MCF 10A (cell line): ENCODE data around the gene IGDCC3. TPM values are rescaled to one million over a fixed set of nuclear protein-coding genes. Genes with fewer than 3 reads are reported as not detected.

Experiments used
- BruUV-seq: library from RNA; stranded (reverse); fragments of 400-500 nt; replicated peaks from 2 replicates; lab custom pipeline; 2021; lab: Mats Ljungman, UMichigan
- CTCF ChIA-PET: fragments of 300-600 bp; sonication (Branson Sonifier 250); formaldehyde crosslinking; extraction: SDS; loops from one replicate; lab custom pipeline; 2021; ENCODE audit warnings: antibody characterized with exemption, inconsistent platforms; lab: Yijun Ruan, JAX
- POLR2A ChIA-PET: fragments of 300-600, 350-650 bp; sonication (Branson Sonifier 250); formaldehyde crosslinking; extraction: SDS; loops from one replicate; lab custom pipeline; 2020; ENCODE audit warnings: antibody characterized with exemption, inconsistent platforms; lab: Yijun Ruan, JAX
- DNase-seq: peaks from one replicate; pipeline ENCODE4 v3.0.0-alpha.2; 2018; ENCODE audit not compliant: unreplicated experiment
- H3K27ac Mint-ChIP-seq: one replicate; pipeline ENCODE4 v1.8.0; 2022; ENCODE audit warnings: mild to moderate bottlenecking, low read depth, mixed read lengths; ENCODE audit not compliant: unreplicated experiment
- H3K27me3 Mint-ChIP-seq: one replicate; pipeline ENCODE4 v1.8.0; 2022; ENCODE audit warnings: mixed read lengths; ENCODE audit not compliant: insufficient read depth, unreplicated experiment
- H3K36me3 Mint-ChIP-seq: one replicate; pipeline ENCODE4 v1.8.0; 2022; ENCODE audit warnings: mild to moderate bottlenecking, moderate library complexity, mixed read lengths; ENCODE audit not compliant: insufficient read depth, unreplicated experiment
- H3K4me1 Mint-ChIP-seq: one replicate; pipeline ENCODE4 v1.8.0; 2022; ENCODE audit warnings: mixed read lengths; ENCODE audit not compliant: insufficient read depth, unreplicated experiment
- H3K4me3 Mint-ChIP-seq: one replicate; pipeline ENCODE4 v1.8.0; 2022; ENCODE audit warnings: mild to moderate bottlenecking, moderate library complexity, mixed read lengths; ENCODE audit not compliant: unreplicated experiment
- H3K9me3 Mint-ChIP-seq: one replicate; pipeline ENCODE4 v1.8.0; 2022; ENCODE audit warnings: mixed read lengths; ENCODE audit not compliant: unreplicated experiment
- CTCF ChIP-seq: fragments of 200-600 bp; IDR thresholded peaks from one replicate; pipeline ENCODE4 v1.8.0; 2022; ENCODE audit warnings: antibody characterized with exemption, mild to moderate bottlenecking; ENCODE audit not compliant: unreplicated experiment
- intact Hi-C: fragments of 100-400 bp; cut with micrococcal nuclease; formaldehyde crosslinking; loops from 2 replicates; pipeline ENCODE4 v1.14.1; 2022
- total RNA-seq: library from RNA; stranded (reverse); gene quantifications from 2 replicates; pipeline ENCODE4 v1.2.3, GENCODE V29; 2022

IGDCC3 gene
- total RNA-seq, 1 experiment from 2014 or later, result not detected

DNA sequence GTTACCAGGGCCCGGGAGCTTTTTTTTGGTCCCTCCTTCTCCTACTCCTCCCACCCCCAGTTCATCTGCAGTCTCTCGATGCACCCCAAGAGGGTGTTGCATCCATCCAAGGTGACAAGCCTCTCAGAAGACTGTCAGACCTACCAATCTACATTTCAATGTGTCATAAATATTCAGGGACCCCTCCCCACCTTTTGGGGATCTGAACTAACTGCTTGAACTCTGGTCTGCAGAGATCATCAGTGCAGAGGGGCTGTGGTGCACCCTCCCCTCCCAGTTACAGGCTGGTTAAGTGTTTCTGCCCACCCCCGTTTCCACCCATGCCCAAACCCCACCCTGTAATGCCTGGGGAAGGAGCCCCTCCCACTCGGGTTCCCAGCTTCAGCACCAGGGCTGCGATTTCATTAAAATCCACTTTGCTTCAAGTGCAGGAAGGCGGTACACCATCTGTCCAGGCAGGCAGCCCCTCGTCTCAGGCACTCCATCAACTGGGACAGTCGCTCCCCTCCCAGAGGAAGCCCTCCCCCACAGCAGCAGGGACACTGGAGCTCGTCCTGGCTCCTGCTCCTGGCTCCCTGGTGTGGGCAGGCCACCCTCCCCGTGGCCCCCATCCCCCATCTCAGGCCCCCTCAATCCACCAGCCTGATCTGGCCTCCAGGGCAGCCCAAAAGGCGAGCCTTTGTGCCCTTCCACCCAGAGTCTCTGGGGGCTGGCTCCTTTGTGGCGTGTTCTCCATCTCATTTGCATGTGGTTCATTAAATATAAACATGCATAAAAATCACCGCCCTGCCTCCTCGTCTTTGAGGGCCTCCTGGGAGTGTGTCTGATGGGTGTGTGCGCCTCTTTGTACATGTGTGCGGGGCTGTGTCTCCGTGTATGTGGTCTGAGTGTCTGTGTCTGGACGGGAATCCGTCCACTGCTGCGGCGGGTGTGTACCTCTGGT is 41.0 kb downstream of the IGDCC3 start:
- intact Hi-C loops, result no loop called here
- ChIA-PET CTCF (interaction anchor here (0.5 to 1.3 kb wide), 5 partner anchors 18 to 486 kb away, joined by 3 to 6 read pairs (median 3); no protein-coding TSS in a partner anchor), POLR2A (no interaction called here)
- Mint-ChIP-seq H3K4me3 (no peak overlapping the region), H3K4me1 (no peaks in the 10 kb centered on the region), H3K9me3 (no peaks in the 10 kb centered on the region), H3K36me3 (no peaks in the 10 kb centered on the region), H3K27ac (no peak overlapping the region), H3K27me3 (peaks cover 30% of the 10 kb centered on the region)
- TF ChIP-seq CTCF, result no peak
- no peak for DNase-seq
- no TSS peak for BruUV-seq

- ChIA-PET POLR2A (no interaction called here), CTCF (interaction anchor here (0.6 to 1.3 kb wide), 4 partner anchors 50 to 1117 kb away, joined by 3 to 6 read pairs (median 4); no protein-coding TSS in a partner anchor)
- Mint-ChIP-seq H3K9me3 (no peaks in the 10 kb centered on the region), H3K36me3 (no peaks in the 10 kb centered on the region), H3K27ac (no peak overlapping the region), H3K27me3 (peaks cover 24% of the 10 kb centered on the region), H3K4me1 (no peaks in the 10 kb centered on the region), H3K4me3 (no peak overlapping the region)
- intact Hi-C loops, result no loop called here
- no peak for TF ChIP-seq CTCF
- no TSS peak for BruUV-seq
- no peak for DNase-seq
Measured at GRCh38 chr15:65335278-65336055, 42.3 kb downstream of the IGDCC3 start.

- no peak for DNase-seq
Measured at GRCh38 chr15:65334586-65335231, 43.1 kb downstream of the IGDCC3 start.

More at GRCh38 chr15:65334586-65335231, 43.1 kb downstream of the IGDCC3 start:
- TF ChIP-seq CTCF, result no peak
- Mint-ChIP-seq H3K36me3 (no peaks in the 10 kb centered on the region), H3K4me1 (no peaks in the 10 kb centered on the region), H3K27ac (no peak overlapping the region), H3K4me3 (no peak overlapping the region), H3K9me3 (no peaks in the 10 kb centered on the region), H3K27me3 (peaks cover 16% of the 10 kb centered on the region)
- no TSS peak for BruUV-seq
- intact Hi-C loops, result no loop called here
- ChIA-PET POLR2A (no interaction called here), CTCF (interaction anchor here (0.6 kb wide), 1 partner anchor 1118 kb away, joined by 4 read pairs; no protein-coding TSS in a partner anchor)
